HEK293 (cell line): Measurements from ENCODE around the gene TMEM243.
A peak's percentile ranks its signal among the peaks of the same experiment; 100 is the strongest.

Experiments
- BCL11A ChIP-seq: fragments of 450-650 bp; formaldehyde crosslinking; IDR thresholded peaks from 2 replicates; pipeline ENCODE4 v1.5.1; 2016; ENCODE audit warnings: low read depth, missing biosample characterization, missing genetic modification characterization
- FEZF1 ChIP-seq: fragments of 450-650 bp; formaldehyde crosslinking; IDR thresholded peaks from 2 replicates; pipeline ENCODE4 v1.5.1; 2016; ENCODE audit warnings: missing biosample characterization, missing genetic modification characterization
- GFI1B ChIP-seq: fragments of 450-650 bp; formaldehyde crosslinking; IDR thresholded peaks from 2 replicates; pipeline ENCODE4 v1.5.1; 2016; ENCODE audit warnings: missing biosample characterization, missing genetic modification characterization
- GLI2 ChIP-seq: fragments of 450-650 bp; formaldehyde crosslinking; IDR thresholded peaks from 2 replicates; pipeline ENCODE4; 2017; ENCODE audit warnings: missing biosample characterization, missing genetic modification characterization, low read depth, borderline replicate concordance
- GLI4 ChIP-seq: fragments of 450-650 bp; formaldehyde crosslinking; IDR thresholded peaks from 2 replicates; pipeline ENCODE4 v1.5.1; 2016; ENCODE audit warnings: missing biosample characterization, missing genetic modification characterization
- KLF9 ChIP-seq: fragments of 450-650 bp; formaldehyde crosslinking; IDR thresholded peaks from 2 replicates; pipeline ENCODE4 v1.5.1; 2016; ENCODE audit warnings: missing biosample characterization, missing genetic modification characterization, low read depth
- SP2 ChIP-seq: fragments of 450-650 bp; formaldehyde crosslinking; IDR thresholded peaks from 2 replicates; pipeline ENCODE4 v1.5.1; 2016; ENCODE audit warnings: missing biosample characterization, missing genetic modification characterization
- ZNF2 ChIP-seq: fragments of 450-650 bp; formaldehyde crosslinking; IDR thresholded peaks from 2 replicates; pipeline ENCODE4 v1.5.1; 2016; ENCODE audit warnings: missing biosample characterization, missing genetic modification characterization
- ZNF202 ChIP-seq: fragments of 450-650 bp; formaldehyde crosslinking; IDR thresholded peaks from 2 replicates; pipeline ENCODE4 v1.5.1; 2016; ENCODE audit warnings: missing biosample characterization, missing genetic modification characterization, borderline replicate concordance
- ZNF350 ChIP-seq: fragments of 450-650 bp; formaldehyde crosslinking; IDR thresholded peaks from 2 replicates; pipeline ENCODE4 v1.5.0; 2017; ENCODE audit warnings: missing biosample characterization, mild to moderate bottlenecking, missing genetic modification characterization
- ZNF610 ChIP-seq: fragments of 450-650 bp; formaldehyde crosslinking; IDR thresholded peaks from 2 replicates; pipeline ENCODE4 v1.5.1; 2016; ENCODE audit warnings: missing biosample characterization, missing genetic modification characterization, borderline replicate concordance
- TF ChIP-seq, protein P1 (sequence below): fragments of 450-650 bp; formaldehyde crosslinking; IDR thresholded peaks from 2 replicates; pipeline ENCODE4 v1.5.1; 2016; ENCODE audit warnings: missing biosample characterization, missing genetic modification characterization, borderline replicate concordance
- TF ChIP-seq, protein P2 (sequence below): IDR thresholded peaks from 2 replicates; pipeline ENCODE4 v1.6.1; 2011; ENCODE audit warnings: mild to moderate bottlenecking, low read depth, low read length, borderline replicate concordance
- TF ChIP-seq, protein P3 (sequence below): fragments of 450-650 bp; formaldehyde crosslinking; IDR thresholded peaks from 2 replicates; pipeline ENCODE4 v1.5.1; 2016; ENCODE audit warnings: missing biosample characterization, missing genetic modification characterization
- TF ChIP-seq, protein P4 (sequence below): fragments of 450-650 bp; formaldehyde crosslinking; IDR thresholded peaks from 2 replicates; pipeline ENCODE4 v1.5.1; 2016; ENCODE audit warnings: missing biosample characterization, missing genetic modification characterization
- TF ChIP-seq, protein P5 (sequence below): fragments of 450-650 bp; formaldehyde crosslinking; IDR thresholded peaks from 2 replicates; pipeline ENCODE4 v1.5.1; 2017; ENCODE audit warnings: missing biosample characterization, missing genetic modification characterization
- TF ChIP-seq, protein P6 (sequence below): fragments of 450-650 bp; formaldehyde crosslinking; IDR thresholded peaks from 2 replicates; pipeline ENCODE4 v1.5.1; 2016; ENCODE audit warnings: missing biosample characterization, missing genetic modification characterization, low read depth
- TF ChIP-seq, protein P7 (sequence below): fragments of 450-650 bp; IDR thresholded peaks from 2 replicates; pipeline ENCODE4 v1.5.1; 2018; ENCODE audit warnings: missing biosample characterization, missing genetic modification characterization
- TF ChIP-seq, protein P8 (sequence below): fragments of 450-650 bp; formaldehyde crosslinking; IDR thresholded peaks from 2 replicates; pipeline ENCODE4 v1.5.1; 2016; ENCODE audit warnings: missing biosample characterization, missing genetic modification characterization
- TF ChIP-seq, protein P9 (sequence below): fragments of 450-650 bp; formaldehyde crosslinking; IDR thresholded peaks from 2 replicates; pipeline ENCODE4 v1.5.1; 2017; ENCODE audit warnings: missing biosample characterization, missing genetic modification characterization

The TMEM243 gene

DNA sequence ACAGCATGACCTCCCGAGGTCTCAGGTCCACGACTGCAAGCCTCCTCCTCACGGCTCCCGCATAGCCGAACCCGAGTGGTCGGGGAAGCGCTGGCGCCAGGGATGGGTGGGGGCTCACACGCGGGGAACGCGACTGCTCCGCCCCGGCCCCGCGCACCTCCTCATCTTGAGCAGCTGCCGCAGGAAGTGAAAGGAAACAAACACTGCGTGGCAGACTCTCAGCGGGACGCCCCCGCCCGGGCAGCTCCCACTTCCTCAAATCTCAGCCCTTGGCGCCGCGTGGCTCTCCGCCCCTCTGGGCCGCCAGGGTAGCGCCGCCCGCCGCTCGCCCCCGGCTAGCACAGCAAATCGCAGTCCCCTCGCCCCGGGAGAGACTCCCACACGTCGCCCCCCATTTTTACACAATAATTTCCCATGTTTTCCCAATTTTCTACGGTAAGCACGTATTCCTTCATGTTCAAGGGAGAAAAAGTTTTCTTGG is at the start of gene TMEM243 (continued):
- TF ChIP-seq, protein P1, sequence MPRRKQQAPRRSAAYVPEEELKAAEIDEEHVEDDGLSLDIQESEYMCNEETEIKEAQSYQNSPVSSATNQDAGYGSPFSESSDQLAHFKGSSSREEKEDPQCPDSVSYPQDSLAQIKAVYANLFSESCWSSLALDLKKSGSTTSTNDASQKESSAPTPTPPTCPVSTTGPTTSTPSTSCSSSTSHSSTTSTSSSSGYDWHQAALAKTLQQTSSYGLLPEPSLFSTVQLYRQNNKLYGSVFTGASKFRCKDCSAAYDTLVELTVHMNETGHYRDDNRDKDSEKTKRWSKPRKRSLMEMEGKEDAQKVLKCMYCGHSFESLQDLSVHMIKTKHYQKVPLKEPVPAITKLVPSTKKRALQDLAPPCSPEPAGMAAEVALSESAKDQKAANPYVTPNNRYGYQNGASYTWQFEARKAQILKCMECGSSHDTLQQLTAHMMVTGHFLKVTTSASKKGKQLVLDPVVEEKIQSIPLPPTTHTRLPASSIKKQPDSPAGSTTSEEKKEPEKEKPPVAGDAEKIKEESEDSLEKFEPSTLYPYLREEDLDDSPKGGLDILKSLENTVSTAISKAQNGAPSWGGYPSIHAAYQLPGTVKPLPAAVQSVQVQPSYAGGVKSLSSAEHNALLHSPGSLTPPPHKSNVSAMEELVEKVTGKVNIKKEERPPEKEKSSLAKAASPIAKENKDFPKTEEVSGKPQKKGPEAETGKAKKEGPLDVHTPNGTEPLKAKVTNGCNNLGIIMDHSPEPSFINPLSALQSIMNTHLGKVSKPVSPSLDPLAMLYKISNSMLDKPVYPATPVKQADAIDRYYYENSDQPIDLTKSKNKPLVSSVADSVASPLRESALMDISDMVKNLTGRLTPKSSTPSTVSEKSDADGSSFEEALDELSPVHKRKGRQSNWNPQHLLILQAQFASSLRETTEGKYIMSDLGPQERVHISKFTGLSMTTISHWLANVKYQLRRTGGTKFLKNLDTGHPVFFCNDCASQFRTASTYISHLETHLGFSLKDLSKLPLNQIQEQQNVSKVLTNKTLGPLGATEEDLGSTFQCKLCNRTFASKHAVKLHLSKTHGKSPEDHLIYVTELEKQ (tag by site-specific recombination), result no peak
- TF ChIP-seq GFI1B (tag by site-specific recombination) (peak; percentile 85), ZNF2 (no peak), ZNF350 (no peak), SP2 (tag by site-specific recombination) (peak; percentile 58), GLI2 (no peak), FEZF1 (tag by site-specific recombination) (no peak), BCL11A (no peak), GLI4 (tag by site-specific recombination) (no peak), ZNF202 (tag by site-specific recombination) (no peak), ZNF610 (no peak), KLF9 (no peak)
- TF ChIP-seq, protein P2, sequence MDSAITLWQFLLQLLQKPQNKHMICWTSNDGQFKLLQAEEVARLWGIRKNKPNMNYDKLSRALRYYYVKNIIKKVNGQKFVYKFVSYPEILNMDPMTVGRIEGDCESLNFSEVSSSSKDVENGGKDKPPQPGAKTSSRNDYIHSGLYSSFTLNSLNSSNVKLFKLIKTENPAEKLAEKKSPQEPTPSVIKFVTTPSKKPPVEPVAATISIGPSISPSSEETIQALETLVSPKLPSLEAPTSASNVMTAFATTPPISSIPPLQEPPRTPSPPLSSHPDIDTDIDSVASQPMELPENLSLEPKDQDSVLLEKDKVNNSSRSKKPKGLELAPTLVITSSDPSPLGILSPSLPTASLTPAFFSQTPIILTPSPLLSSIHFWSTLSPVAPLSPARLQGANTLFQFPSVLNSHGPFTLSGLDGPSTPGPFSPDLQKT, result no peak
- TF ChIP-seq, protein P3, sequence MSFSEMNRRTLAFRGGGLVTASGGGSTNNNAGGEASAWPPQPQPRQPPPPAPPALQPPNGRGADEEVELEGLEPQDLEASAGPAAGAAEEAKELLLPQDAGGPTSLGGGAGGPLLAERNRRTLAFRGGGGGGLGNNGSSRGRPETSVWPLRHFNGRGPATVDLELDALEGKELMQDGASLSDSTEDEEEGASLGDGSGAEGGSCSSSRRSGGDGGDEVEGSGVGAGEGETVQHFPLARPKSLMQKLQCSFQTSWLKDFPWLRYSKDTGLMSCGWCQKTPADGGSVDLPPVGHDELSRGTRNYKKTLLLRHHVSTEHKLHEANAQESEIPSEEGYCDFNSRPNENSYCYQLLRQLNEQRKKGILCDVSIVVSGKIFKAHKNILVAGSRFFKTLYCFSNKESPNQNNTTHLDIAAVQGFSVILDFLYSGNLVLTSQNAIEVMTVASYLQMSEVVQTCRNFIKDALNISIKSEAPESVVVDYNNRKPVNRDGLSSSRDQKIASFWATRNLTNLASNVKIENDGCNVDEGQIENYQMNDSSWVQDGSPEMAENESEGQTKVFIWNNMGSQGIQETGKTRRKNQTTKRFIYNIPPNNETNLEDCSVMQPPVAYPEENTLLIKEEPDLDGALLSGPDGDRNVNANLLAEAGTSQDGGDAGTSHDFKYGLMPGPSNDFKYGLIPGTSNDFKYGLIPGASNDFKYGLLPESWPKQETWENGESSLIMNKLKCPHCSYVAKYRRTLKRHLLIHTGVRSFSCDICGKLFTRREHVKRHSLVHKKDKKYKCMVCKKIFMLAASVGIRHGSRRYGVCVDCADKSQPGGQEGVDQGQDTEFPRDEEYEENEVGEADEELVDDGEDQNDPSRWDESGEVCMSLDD (tag by site-specific recombination), result 0 out of 2 replicates have a peak, but pooled peaks have one; percentile 14
- TF ChIP-seq, protein P4, sequence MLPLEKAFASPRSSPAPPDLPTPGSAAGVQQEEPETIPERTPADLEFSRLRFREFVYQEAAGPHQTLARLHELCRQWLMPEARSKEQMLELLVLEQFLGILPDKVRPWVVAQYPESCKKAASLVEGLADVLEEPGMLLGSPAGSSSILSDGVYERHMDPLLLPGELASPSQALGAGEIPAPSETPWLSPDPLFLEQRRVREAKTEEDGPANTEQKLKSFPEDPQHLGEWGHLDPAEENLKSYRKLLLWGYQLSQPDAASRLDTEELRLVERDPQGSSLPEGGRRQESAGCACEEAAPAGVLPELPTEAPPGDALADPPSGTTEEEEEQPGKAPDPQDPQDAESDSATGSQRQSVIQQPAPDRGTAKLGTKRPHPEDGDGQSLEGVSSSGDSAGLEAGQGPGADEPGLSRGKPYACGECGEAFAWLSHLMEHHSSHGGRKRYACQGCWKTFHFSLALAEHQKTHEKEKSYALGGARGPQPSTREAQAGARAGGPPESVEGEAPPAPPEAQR (tag by site-specific recombination), result no peak
- TF ChIP-seq, protein P5, sequence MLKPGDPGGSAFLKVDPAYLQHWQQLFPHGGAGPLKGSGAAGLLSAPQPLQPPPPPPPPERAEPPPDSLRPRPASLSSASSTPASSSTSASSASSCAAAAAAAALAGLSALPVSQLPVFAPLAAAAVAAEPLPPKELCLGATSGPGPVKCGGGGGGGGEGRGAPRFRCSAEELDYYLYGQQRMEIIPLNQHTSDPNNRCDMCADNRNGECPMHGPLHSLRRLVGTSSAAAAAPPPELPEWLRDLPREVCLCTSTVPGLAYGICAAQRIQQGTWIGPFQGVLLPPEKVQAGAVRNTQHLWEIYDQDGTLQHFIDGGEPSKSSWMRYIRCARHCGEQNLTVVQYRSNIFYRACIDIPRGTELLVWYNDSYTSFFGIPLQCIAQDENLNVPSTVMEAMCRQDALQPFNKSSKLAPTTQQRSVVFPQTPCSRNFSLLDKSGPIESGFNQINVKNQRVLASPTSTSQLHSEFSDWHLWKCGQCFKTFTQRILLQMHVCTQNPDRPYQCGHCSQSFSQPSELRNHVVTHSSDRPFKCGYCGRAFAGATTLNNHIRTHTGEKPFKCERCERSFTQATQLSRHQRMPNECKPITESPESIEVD, result no peak
- TF ChIP-seq, protein P6, sequence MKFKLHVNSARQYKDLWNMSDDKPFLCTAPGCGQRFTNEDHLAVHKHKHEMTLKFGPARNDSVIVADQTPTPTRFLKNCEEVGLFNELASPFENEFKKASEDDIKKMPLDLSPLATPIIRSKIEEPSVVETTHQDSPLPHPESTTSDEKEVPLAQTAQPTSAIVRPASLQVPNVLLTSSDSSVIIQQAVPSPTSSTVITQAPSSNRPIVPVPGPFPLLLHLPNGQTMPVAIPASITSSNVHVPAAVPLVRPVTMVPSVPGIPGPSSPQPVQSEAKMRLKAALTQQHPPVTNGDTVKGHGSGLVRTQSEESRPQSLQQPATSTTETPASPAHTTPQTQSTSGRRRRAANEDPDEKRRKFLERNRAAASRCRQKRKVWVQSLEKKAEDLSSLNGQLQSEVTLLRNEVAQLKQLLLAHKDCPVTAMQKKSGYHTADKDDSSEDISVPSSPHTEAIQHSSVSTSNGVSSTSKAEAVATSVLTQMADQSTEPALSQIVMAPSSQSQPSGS (tag by site-specific recombination), result no peak
- TF ChIP-seq, protein P7, sequence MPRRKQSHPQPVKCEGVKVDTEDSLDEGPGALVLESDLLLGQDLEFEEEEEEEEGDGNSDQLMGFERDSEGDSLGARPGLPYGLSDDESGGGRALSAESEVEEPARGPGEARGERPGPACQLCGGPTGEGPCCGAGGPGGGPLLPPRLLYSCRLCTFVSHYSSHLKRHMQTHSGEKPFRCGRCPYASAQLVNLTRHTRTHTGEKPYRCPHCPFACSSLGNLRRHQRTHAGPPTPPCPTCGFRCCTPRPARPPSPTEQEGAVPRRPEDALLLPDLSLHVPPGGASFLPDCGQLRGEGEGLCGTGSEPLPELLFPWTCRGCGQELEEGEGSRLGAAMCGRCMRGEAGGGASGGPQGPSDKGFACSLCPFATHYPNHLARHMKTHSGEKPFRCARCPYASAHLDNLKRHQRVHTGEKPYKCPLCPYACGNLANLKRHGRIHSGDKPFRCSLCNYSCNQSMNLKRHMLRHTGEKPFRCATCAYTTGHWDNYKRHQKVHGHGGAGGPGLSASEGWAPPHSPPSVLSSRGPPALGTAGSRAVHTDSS, result no peak
- TF ChIP-seq, protein P8, sequence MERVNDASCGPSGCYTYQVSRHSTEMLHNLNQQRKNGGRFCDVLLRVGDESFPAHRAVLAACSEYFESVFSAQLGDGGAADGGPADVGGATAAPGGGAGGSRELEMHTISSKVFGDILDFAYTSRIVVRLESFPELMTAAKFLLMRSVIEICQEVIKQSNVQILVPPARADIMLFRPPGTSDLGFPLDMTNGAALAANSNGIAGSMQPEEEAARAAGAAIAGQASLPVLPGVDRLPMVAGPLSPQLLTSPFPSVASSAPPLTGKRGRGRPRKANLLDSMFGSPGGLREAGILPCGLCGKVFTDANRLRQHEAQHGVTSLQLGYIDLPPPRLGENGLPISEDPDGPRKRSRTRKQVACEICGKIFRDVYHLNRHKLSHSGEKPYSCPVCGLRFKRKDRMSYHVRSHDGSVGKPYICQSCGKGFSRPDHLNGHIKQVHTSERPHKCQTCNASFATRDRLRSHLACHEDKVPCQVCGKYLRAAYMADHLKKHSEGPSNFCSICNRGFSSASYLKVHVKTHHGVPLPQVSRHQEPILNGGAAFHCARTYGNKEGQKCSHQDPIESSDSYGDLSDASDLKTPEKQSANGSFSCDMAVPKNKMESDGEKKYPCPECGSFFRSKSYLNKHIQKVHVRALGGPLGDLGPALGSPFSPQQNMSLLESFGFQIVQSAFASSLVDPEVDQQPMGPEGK (tag by site-specific recombination), result peak; percentile 50; the same call in 1 of the 2 replicates
- TF ChIP-seq, protein P9, sequence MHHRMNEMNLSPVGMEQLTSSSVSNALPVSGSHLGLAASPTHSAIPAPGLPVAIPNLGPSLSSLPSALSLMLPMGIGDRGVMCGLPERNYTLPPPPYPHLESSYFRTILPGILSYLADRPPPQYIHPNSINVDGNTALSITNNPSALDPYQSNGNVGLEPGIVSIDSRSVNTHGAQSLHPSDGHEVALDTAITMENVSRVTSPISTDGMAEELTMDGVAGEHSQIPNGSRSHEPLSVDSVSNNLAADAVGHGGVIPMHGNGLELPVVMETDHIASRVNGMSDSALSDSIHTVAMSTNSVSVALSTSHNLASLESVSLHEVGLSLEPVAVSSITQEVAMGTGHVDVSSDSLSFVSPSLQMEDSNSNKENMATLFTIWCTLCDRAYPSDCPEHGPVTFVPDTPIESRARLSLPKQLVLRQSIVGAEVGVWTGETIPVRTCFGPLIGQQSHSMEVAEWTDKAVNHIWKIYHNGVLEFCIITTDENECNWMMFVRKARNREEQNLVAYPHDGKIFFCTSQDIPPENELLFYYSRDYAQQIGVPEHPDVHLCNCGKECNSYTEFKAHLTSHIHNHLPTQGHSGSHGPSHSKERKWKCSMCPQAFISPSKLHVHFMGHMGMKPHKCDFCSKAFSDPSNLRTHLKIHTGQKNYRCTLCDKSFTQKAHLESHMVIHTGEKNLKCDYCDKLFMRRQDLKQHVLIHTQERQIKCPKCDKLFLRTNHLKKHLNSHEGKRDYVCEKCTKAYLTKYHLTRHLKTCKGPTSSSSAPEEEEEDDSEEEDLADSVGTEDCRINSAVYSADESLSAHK, result no peak
